Right lobe of liver (tissue), 6 donors: ENCODE data around the gene MYRFL. TPM values are rescaled to one million over a fixed set of nuclear protein-coding genes. Genes with fewer than 3 reads are reported as not detected.

Source experiments
- ATAC-seq, 4 donors: fragments of 200-7000 bp; cut with Tn5 transposase; one replicate each; pipeline ENCODE4 v1.9.1; 2020; ENCODE audit warnings: mild to moderate bottlenecking in 4 of 4, moderate library complexity in 4 of 4
- DNase-seq, 3 donors: peaks; one replicate each; pipeline ENCODE4 v3.0.0-alpha.2; 2020
- H3K27ac ChIP-seq, 3 donors: fragments of 200-600 bp; one replicate each; pipeline ENCODE4 v1.8.0; 2022
- H3K27me3 ChIP-seq, 2 donors: fragments of 200-600 bp; one replicate each; pipeline ENCODE4 v1.8.0; 2022
- H3K36me3 ChIP-seq, 4 donors: fragments of 200-600 bp; sonication (generic) in 1 of 4; one replicate each; pipeline versions ENCODE4 v1.5.1 to v1.8.0; 2017 to 2022; ENCODE audit warnings: control low read depth in 1 of 4
- H3K4me1 ChIP-seq, 4 donors: fragments of 200-600 bp; sonication (generic) in 1 of 4; one replicate each; pipeline versions ENCODE4 v1.5.1 to v1.8.0; 2017 to 2022; ENCODE audit warnings: control low read depth in 1 of 4
- H3K4me3 ChIP-seq, 3 donors: fragments of 200-600 bp; one replicate each; pipeline ENCODE4 v1.8.0; 2022
- H3K9me3 ChIP-seq, 4 donors: fragments of 200-600 bp; sonication (generic) in 1 of 4; one replicate each; pipeline versions ENCODE4 v1.5.1 to v1.8.0; 2017 to 2022; ENCODE audit warnings: control low read depth in 1 of 4
- CTCF ChIP-seq, 4 donors: fragments of 200-600 bp in 3 of 4; fragments of 450-650 bp in 1 of 4; IDR thresholded peaks; one replicate each; pipeline versions ENCODE4 v1.5.1 to v1.8.0; 2016 to 2022; ENCODE audit warnings: antibody characterized with exemption in 4 of 4, mild to moderate bottlenecking in 2 of 4
- POLR2A ChIP-seq: fragments of 450-650 bp; IDR thresholded peaks from one replicate; pipeline ENCODE4 v1.6.1; 2017; ENCODE audit warnings: antibody characterized with exemption, mild to moderate bottlenecking
- WGBS: methylation state at CpG from one replicate; pipeline ENCODE4 v1.1.6; 2018; ENCODE audit warnings: low coverage, low lambda C conversion rate; ENCODE audit not compliant: insufficient coverage; ENCODE audit errors: missing lambda C conversion rate; 5-methylcytosine and 5-hydroxymethylcytosine counted together
- intact Hi-C, 2 donors: fragments of 100-400 bp; cut with DNase I; formaldehyde crosslinking; loops; one replicate each; pipeline versions ENCODE4 v1.11.2 to v1.14.1; 2022
- total RNA-seq, 6 experiments: library from RNA; depleted of rRNA in 2 of 6; stranded (reverse); fragments of >200 nt in 2 of 6; fragmentation: NEBNext Ultra II Directional in 3 of 6; extraction: Animal tissue kit (Norgen Biotek cat#: 25700) in 3 of 6; gene quantifications; one replicate each; pipeline versions ENCODE4 v1.1.0 to v1.2.4, GENCODE V29; 2016 to 2023
- donor health status: DM: no; HTN: yes; CAD: no.
- donor health status: DM: no; HTN: no; CAD: no.
- donor health status: DM: no; HTN: no; CAD: no.
- donor health status: DM: no; HTN: yes; CAD: no.
- donor health status: DM: no; HTN: yes; CAD: no.

Gene MYRFL
- total RNA-seq, 6 experiments from 2014 or later = 0.11 to 0.21 (median 0.17) TPM; not detected in 2

DNA sequence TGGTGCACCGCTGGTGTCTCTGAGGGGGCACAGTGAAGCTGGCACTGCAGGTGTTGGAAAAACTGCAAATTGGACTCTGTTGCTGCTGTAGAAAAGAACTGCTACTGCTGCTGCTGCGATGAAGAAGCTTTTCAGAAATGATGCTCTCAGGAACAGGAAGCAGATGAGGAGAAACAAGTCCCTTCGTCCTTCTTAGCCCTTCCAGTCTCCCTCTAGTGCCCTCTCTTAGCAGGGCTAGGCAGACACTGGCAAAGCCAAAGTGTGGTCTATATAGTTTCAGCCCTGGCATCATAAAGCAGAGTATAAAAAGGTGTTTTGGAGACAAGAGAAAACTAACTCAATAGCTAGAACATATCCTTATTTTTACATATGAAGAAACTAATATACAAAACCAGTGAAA lies 174.5 kb downstream of the MYRFL start:
- Histone ChIP-seq H3K36me3 (no peaks in the 10 kb centered on the region), H3K27me3 (no peaks in the 10 kb centered on the region), H3K27ac (no peak overlapping the region), H3K4me1 (no peaks in the 10 kb centered on the region), H3K4me3 (no peak overlapping the region), H3K9me3 (no peaks in the 10 kb centered on the region)
- intact Hi-C loops = no loop called here
- TF ChIP-seq CTCF (IDR thresholded peaks at IDR 0.05) (no peak), POLR2A (no peak)
- ATAC-seq = no peak
- 17% methylated on average over 1 of the region's 3 CpGs for WGBS
- no peak for DNase-seq

- Histone ChIP-seq H3K9me3 (no peaks in the 10 kb centered on the region), H3K4me3 (no peak overlapping the region), H3K27ac (no peak overlapping the region), H3K36me3 (no peaks in the 10 kb centered on the region), H3K27me3 (no peaks in the 10 kb centered on the region), H3K4me1 (no peaks in the 10 kb centered on the region)
- ATAC-seq (no peak), DNase-seq (no peak)
- 73% methylated on average over 3 of the region's 3 CpGs for WGBS
- TF ChIP-seq CTCF (IDR thresholded peaks at IDR 0.05) = no peak
- intact Hi-C loops = no loop called here
These were observed 177.3 kb downstream of the MYRFL start for GRCh38 chr12:70002097-70002911.

DNA sequence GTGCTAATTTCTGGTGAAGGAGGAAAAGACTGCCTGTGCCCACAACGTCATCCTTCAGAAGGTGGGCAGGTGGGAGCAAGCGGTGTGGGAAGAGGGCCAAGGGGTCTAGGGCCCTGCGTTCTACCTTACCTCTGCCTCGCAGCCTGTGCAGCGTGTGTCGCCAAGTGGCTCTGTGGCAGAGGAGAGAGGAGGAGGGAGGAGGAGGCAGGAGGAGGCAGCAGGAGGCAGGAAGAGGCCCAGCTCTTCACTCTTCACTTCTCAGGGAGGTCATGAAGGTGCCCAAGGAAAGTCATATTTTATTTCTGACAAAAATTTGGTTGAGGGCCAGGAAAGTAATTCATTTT lies 177.9 kb downstream of the MYRFL start:
- no peak for ATAC-seq
- no peak for DNase-seq
- H3K36me3 ChIP-seq = no peaks in the 10 kb centered on the region
- no peak overlapping the region for H3K27ac ChIP-seq
- H3K4me3 ChIP-seq = no peak overlapping the region
- H3K4me1 ChIP-seq = no peaks in the 10 kb centered on the region
- WGBS = 25% methylated on average over 2 of the region's 6 CpGs
- no peaks in the 10 kb centered on the region for H3K9me3 ChIP-seq
- no peak for TF ChIP-seq CTCF (IDR thresholded peaks at IDR 0.05)
- no peak for TF ChIP-seq POLR2A
- H3K27me3 ChIP-seq = no peaks in the 10 kb centered on the region
- intact Hi-C loops = no loop called here

- Histone ChIP-seq H3K36me3 (no peaks in the 10 kb centered on the region), H3K4me1 (no peaks in the 10 kb centered on the region), H3K4me3 (no peak overlapping the region), H3K9me3 (peaks cover 0 to 5% (median 0%) of the 10 kb centered on the region in 4 donors), H3K27ac (no peak overlapping the region), H3K27me3 (no peaks in the 10 kb centered on the region)
- TF ChIP-seq POLR2A = no peak
- no peak for TF ChIP-seq CTCF (IDR thresholded peaks at IDR 0.05)
- no CpG with 5 or more reads among the region's 2 CpGs for WGBS
- intact Hi-C loops = no loop called here
- ATAC-seq (no peak), DNase-seq (no peak)
These were observed 181.0 kb downstream of the MYRFL start for GRCh38 chr12:70005864-70006618.
